ENCODE results near the gene KNDC1. TPM values are rescaled to one million over a fixed set of nuclear protein-coding genes. Genes with fewer than 3 reads are reported as not detected.

KNDC1 gene
- polyA plus RNA-seq, 1 donor from 2014 or later = 4.3 TPM

GRCh38 chr10:133199488-133199885 lies 39.5 kb downstream of the KNDC1 start:
- Histone ChIP-seq H3K27me3 (ENCODE audit: insufficient read depth, low read depth, low read length) (no peaks in the 10 kb centered on the region), H3K9ac (ENCODE audit: low read length) (no peak overlapping the region), H3K9me2 (ENCODE audit: insufficient read depth, low read length) (no peaks in the 10 kb centered on the region), H3K4me3 (ENCODE audit: low read length) (no peak overlapping the region), H2AFZ (ENCODE audit: low read depth, low read length) (no peak overlapping the region), H3K4me2 (ENCODE audit: low read length) (no peak overlapping the region), H3K9me3 (ENCODE audit: low read length) (no peaks in the 10 kb centered on the region), H4K20me1 (ENCODE audit: insufficient read depth) (no peaks in the 10 kb centered on the region), H3F3A (ENCODE audit: insufficient read depth, low read length, poor library complexity, severe bottlenecking) (no peaks in the 10 kb centered on the region), H3K27ac (ENCODE audit: low read length) (no peak overlapping the region), H3K36me3 (ENCODE audit: insufficient read depth, low read length) (no peaks in the 10 kb centered on the region), H3K79me2 (replicated peaks; ENCODE audit: insufficient read depth, low read length) (no peaks in the 10 kb centered on the region)
- TF ChIP-seq CTCF (IDR thresholded peaks at IDR 0.05; ENCODE audit: poor library complexity, severe bottlenecking) (no peak), POLR2AphosphoS5 (IDR thresholded peaks at IDR 0.05) (no peak), RAD21 (conservative IDR thresholded peaks at IDR 0.05) (no peak)

- H4K20me1 ChIP-seq (ENCODE audit: insufficient read depth) = no peaks in the 10 kb centered on the region
- no peak overlapping the region for H3K27ac ChIP-seq (ENCODE audit: low read length)
- H3K79me2 ChIP-seq (replicated peaks; ENCODE audit: insufficient read depth, low read length) = no peaks in the 10 kb centered on the region
- no peaks in the 10 kb centered on the region for H3K9me2 ChIP-seq (ENCODE audit: insufficient read depth, low read length)
- H3K9ac ChIP-seq (ENCODE audit: low read length) = no peak overlapping the region
- H3K36me3 ChIP-seq (ENCODE audit: insufficient read depth, low read length) = no peaks in the 10 kb centered on the region
- H3K4me2 ChIP-seq (ENCODE audit: low read length) = no peak overlapping the region
- no peaks in the 10 kb centered on the region for H3K9me3 ChIP-seq (ENCODE audit: low read length)
- no peak overlapping the region for H2AFZ ChIP-seq (ENCODE audit: low read depth, low read length)
- no peaks in the 10 kb centered on the region for H3F3A ChIP-seq (ENCODE audit: insufficient read depth, low read length, poor library complexity, severe bottlenecking)
- H3K27me3 ChIP-seq (ENCODE audit: insufficient read depth, low read depth, low read length) = no peaks in the 10 kb centered on the region
- no peak for TF ChIP-seq POLR2AphosphoS5 (IDR thresholded peaks at IDR 0.05)
- H3K4me3 ChIP-seq (ENCODE audit: low read length) = no peak overlapping the region
Measured at GRCh38 chr10:133199992-133200611, 40.1 kb downstream of the KNDC1 start.

- H3K9ac ChIP-seq (ENCODE audit: low read length) = no peak overlapping the region
- TF ChIP-seq SMC3 (conservative IDR thresholded peaks at IDR 0.05; ENCODE audit: poor library complexity) (no peak), CTCF (IDR thresholded peaks at IDR 0.05; ENCODE audit: poor library complexity, severe bottlenecking) (no peak), RAD21 (conservative IDR thresholded peaks at IDR 0.05) (no peak), TAF1 (IDR thresholded peaks at IDR 0.05; ENCODE audit: low read depth) (no peak), EP300 (conservative IDR thresholded peaks at IDR 0.05; ENCODE audit: poor library complexity, severe bottlenecking) (no peak), POLR2AphosphoS5 (IDR thresholded peaks at IDR 0.05) (no peak), MXI1 (conservative IDR thresholded peaks at IDR 0.05; ENCODE audit: poor library complexity, severe bottlenecking) (no peak), REST (IDR thresholded peaks at IDR 0.05; ENCODE audit: borderline replicate concordance) (no peak), EZH2 (IDR thresholded peaks at IDR 0.05; ENCODE audit: borderline replicate concordance, insufficient read depth, low read length, poor library complexity, severe bottlenecking) (no peak)
Measured at GRCh38 chr10:133200621-133201031, 40.6 kb downstream of the KNDC1 start.

More at GRCh38 chr10:133200621-133201031, 40.6 kb downstream of the KNDC1 start:
- H3K4me3 ChIP-seq (ENCODE audit: low read length) = no peak overlapping the region
- H3F3A ChIP-seq (ENCODE audit: insufficient read depth, low read length, poor library complexity, severe bottlenecking) = no peaks in the 10 kb centered on the region
- no peaks in the 10 kb centered on the region for H3K27me3 ChIP-seq (ENCODE audit: insufficient read depth, low read depth, low read length)
- H3K9me3 ChIP-seq (ENCODE audit: low read length) = no peaks in the 10 kb centered on the region
- H3K9me2 ChIP-seq (ENCODE audit: insufficient read depth, low read length) = no peaks in the 10 kb centered on the region
- H3K36me3 ChIP-seq (ENCODE audit: insufficient read depth, low read length) = no peaks in the 10 kb centered on the region
- H2AFZ ChIP-seq (ENCODE audit: low read depth, low read length) = no peak overlapping the region
- no peaks in the 10 kb centered on the region for H3K79me2 ChIP-seq (replicated peaks; ENCODE audit: insufficient read depth, low read length)
- H3K27ac ChIP-seq (ENCODE audit: low read length) = no peak overlapping the region
- no peaks in the 10 kb centered on the region for H4K20me1 ChIP-seq (ENCODE audit: insufficient read depth)
- no peak overlapping the region for H3K4me2 ChIP-seq (ENCODE audit: low read length)
